GM12892 (cell line): ENCODE results near the gene IL17C.

ENCODE experiments used
- POLR2A ChIP-seq: IDR thresholded peaks from 2 replicates; pipeline ENCODE4 v1.6.1; 2011; ENCODE audit warnings: low read depth, low read length, control low read depth
- POLR2AphosphoS5 ChIP-seq: IDR thresholded peaks from 2 replicates; pipeline ENCODE4 v1.6.1; 2011; ENCODE audit warnings: low read depth, low read length, control low read depth

GRCh38 chr16:88658714-88659113 is 20.3 kb downstream of the IL17C start:
- no peak for TF ChIP-seq POLR2A
- no peak for TF ChIP-seq POLR2AphosphoS5
